Ishikawa (cell line): Measurements from ENCODE around the gene EDIL3.

Source experiments
- CEBPB ChIP-seq: IDR thresholded peaks from 2 replicates; pipeline ENCODE4 v1.6.1; 2012
- CREB1 ChIP-seq: IDR thresholded peaks from 2 replicates; pipeline ENCODE4 v1.6.1; 2012; ENCODE audit warnings: low read depth
- EGR1 ChIP-seq: IDR thresholded peaks from 2 replicates; pipeline ENCODE4 v1.6.1; 2012
- EP300 ChIP-seq: IDR thresholded peaks from 2 replicates; pipeline ENCODE4 v1.6.1; 2012; ENCODE audit warnings: borderline replicate concordance
- FOXM1 ChIP-seq: IDR thresholded peaks from 2 replicates; pipeline ENCODE4 v1.6.1; 2012; ENCODE audit warnings: low read depth, borderline replicate concordance
- NFIC ChIP-seq: IDR thresholded peaks from 2 replicates; pipeline ENCODE4 v1.6.1; 2012
- RAD21 ChIP-seq: IDR thresholded peaks from 2 replicates; pipeline ENCODE4 v1.6.1; 2012; ENCODE audit warnings: low read depth
- TAF1 ChIP-seq: IDR thresholded peaks from 2 replicates; pipeline ENCODE4 v1.6.1; 2012; ENCODE audit warnings: low read depth, mild to moderate bottlenecking
- YY1 ChIP-seq: IDR thresholded peaks from 2 replicates; pipeline ENCODE4 v1.6.1; 2012; ENCODE audit warnings: low read depth
- ZBTB7A ChIP-seq: IDR thresholded peaks from 2 replicates; pipeline ENCODE4 v1.6.1; 2012; ENCODE audit warnings: low read depth
- TF ChIP-seq, protein P1 (sequence below): IDR thresholded peaks from 2 replicates; pipeline ENCODE4 v1.6.1; 2012
- TF ChIP-seq, protein P2 (sequence below): IDR thresholded peaks from 2 replicates; pipeline ENCODE4 v1.6.1; 2012; ENCODE audit warnings: low read depth, mild to moderate bottlenecking
- TF ChIP-seq, protein P3 (sequence below): IDR thresholded peaks from 2 replicates; pipeline ENCODE4 v1.6.1; 2012

DNA sequence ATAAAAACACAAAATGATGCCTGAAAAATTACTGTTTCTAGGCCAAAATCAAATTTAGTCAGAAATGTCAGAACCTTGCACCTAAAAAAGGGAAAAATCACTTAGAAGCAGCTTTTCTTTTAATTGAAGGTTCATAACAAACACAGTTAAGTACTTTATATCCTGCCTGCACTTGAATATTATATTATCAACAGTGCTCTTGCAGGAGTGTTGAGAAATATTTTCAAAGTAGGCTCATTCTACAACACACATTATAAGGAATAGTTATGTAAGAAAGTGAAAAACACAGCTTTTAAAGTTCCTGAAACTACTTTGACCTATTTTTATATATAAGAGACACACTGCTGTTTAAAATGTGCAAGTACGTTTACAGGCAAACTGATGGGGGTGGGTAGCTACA, 8.3 kb downstream of the EDIL3 start:
- TF ChIP-seq EGR1 (no peak), CREB1 (no peak), RAD21 (no peak), CEBPB (no peak), EP300 (no peak), TAF1 (no peak), ZBTB7A (no peak), YY1 (no peak), FOXM1 (no peak), NFIC (no peak)
- TF ChIP-seq, protein P1, sequence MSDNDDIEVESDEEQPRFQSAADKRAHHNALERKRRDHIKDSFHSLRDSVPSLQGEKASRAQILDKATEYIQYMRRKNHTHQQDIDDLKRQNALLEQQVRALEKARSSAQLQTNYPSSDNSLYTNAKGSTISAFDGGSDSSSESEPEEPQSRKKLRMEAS: no peak
- TF ChIP-seq, protein P2, sequence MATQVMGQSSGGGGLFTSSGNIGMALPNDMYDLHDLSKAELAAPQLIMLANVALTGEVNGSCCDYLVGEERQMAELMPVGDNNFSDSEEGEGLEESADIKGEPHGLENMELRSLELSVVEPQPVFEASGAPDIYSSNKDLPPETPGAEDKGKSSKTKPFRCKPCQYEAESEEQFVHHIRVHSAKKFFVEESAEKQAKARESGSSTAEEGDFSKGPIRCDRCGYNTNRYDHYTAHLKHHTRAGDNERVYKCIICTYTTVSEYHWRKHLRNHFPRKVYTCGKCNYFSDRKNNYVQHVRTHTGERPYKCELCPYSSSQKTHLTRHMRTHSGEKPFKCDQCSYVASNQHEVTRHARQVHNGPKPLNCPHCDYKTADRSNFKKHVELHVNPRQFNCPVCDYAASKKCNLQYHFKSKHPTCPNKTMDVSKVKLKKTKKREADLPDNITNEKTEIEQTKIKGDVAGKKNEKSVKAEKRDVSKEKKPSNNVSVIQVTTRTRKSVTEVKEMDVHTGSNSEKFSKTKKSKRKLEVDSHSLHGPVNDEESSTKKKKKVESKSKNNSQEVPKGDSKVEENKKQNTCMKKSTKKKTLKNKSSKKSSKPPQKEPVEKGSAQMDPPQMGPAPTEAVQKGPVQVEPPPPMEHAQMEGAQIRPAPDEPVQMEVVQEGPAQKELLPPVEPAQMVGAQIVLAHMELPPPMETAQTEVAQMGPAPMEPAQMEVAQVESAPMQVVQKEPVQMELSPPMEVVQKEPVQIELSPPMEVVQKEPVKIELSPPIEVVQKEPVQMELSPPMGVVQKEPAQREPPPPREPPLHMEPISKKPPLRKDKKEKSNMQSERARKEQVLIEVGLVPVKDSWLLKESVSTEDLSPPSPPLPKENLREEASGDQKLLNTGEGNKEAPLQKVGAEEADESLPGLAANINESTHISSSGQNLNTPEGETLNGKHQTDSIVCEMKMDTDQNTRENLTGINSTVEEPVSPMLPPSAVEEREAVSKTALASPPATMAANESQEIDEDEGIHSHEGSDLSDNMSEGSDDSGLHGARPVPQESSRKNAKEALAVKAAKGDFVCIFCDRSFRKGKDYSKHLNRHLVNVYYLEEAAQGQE: no peak
- TF ChIP-seq, protein P3, sequence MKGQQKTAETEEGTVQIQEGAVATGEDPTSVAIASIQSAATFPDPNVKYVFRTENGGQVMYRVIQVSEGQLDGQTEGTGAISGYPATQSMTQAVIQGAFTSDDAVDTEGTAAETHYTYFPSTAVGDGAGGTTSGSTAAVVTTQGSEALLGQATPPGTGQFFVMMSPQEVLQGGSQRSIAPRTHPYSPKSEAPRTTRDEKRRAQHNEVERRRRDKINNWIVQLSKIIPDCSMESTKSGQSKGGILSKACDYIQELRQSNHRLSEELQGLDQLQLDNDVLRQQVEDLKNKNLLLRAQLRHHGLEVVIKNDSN: no peak
